ENCODE results near the gene DZIP1L.

- no peak for TF ChIP-seq ESRRA (IDR thresholded peaks at IDR 0.05; ENCODE audit: borderline replicate concordance, low read length)
- TF ChIP-seq CTCF (IDR thresholded peaks at IDR 0.05), result no peak
- no peak for TF ChIP-seq RFX5 (IDR thresholded peaks at IDR 0.05)
- TF ChIP-seq POLR2A (IDR thresholded peaks at IDR 0.05; ENCODE audit: low read length), result no peak
- no peak for TF ChIP-seq RCOR1 (IDR thresholded peaks at IDR 0.05; ENCODE audit: low read depth, low read length)
- TF ChIP-seq HDAC2 (IDR thresholded peaks at IDR 0.05), result no peak
- no peak for TF ChIP-seq PBX3 (IDR thresholded peaks at IDR 0.05)
- TF ChIP-seq CEBPB (IDR thresholded peaks at IDR 0.05), result no peak
Observed at GRCh38 chr3:138034918-138035317, 80.5 kb downstream of the DZIP1L start.
